ENCODE data around the gene SAE1.

The SAE1 gene

DNA sequence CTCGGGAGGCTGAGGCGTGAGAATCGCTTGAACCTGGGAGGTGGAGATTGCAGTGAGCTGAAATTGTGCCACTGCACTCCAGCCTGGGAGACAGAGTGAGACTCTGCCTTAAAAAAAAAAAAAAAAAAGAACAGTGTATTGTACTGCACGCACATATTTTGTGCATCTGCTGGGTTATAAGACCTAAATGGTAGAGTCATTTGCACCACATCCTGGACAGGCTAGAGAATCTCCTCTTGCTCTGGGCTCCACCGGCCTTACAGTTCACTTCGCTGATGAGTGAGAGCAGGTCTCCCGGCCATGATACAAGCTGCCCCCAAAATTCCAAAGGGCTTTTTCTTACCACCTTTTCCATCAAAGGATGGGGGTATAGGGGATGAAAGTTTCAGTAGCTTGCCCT is 7.2 kb upstream of the SAE1 start:
- DNase-seq (ENCODE audit: extremely low read depth, low read depth), result no peak
- no peak for TF ChIP-seq CTCF (IDR thresholded peaks at IDR 0.05; ENCODE audit: low read depth, low read length)

GRCh38 chr19:47124937-47125668 is 5.5 kb upstream of the SAE1 start:
- no peak for DNase-seq (ENCODE audit: extremely low read depth, low read depth)
- TF ChIP-seq CTCF (IDR thresholded peaks at IDR 0.05; ENCODE audit: low read depth, low read length), result peak; percentile 43

GRCh38 chr19:47125669-47125938 is 5.0 kb upstream of the SAE1 start:
- no peak for DNase-seq (ENCODE audit: extremely low read depth, low read depth)
- no peak for TF ChIP-seq CTCF (IDR thresholded peaks at IDR 0.05; ENCODE audit: low read depth, low read length)

GRCh38 chr19:47129579-47129978 is 1.1 kb upstream of the SAE1 start:
- TF ChIP-seq CTCF (IDR thresholded peaks at IDR 0.05; ENCODE audit: low read depth, low read length), result no peak
- DNase-seq (ENCODE audit: extremely low read depth, low read depth), result no peak

DNA sequence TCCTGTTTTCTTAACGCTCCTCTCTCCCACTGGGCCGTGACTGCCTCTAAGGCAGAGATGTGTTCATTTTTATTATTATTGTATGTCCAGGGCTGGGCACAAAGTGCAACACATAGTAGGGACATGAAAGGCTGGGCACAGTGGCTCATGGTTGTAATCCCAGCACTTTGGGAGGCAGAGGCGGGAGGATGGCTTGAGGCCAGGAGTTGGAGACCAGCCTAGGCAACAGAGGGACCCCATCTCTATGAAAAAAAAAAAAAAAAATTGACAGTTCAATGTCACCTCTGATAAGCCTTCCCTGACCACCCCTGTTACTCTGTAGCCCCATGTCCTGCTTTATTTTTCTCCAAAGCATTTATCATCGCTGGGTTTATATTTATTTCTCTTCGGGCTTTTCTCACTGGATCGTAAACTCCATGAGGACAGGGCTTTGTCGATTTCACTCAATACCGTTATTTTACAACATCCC is 481 bp upstream of the SAE1 start:
- no peak for TF ChIP-seq CTCF (IDR thresholded peaks at IDR 0.05; ENCODE audit: low read depth, low read length)
- no peak for DNase-seq (ENCODE audit: extremely low read depth, low read depth)

DNA sequence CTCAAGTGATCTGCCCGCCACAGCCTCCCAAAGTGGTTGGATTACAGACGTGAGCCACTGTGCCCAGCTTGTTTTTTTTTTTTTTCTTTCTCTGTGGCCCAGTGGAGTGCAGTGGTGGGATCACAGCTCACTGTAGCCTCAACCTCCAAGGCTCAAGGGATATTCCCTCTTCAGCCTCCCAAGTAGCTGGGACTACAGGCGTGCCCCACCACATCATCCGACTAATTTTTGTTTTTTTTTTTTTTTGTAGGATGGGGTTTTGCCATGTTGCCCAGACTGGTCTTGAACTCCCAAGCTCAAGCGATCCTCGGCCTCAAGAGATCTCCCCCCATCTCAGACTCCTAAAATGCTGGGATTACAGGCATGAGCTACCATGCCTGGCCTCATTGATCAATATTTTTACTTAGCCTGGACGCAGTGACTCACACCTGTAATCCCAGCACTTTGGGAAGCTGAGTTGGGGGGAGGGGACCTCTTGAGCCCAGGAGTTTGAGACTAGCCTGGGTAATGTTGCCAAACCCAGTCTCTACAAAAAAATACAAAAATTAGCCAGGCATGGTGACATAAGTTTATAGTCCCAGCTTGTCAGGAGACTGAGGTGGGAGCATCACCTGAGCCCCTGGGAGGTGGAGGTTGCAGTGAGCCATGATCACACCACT is 1.7 kb downstream of the SAE1 start:
- TF ChIP-seq CTCF (IDR thresholded peaks at IDR 0.05; ENCODE audit: low read depth, low read length), result no peak
- no peak for DNase-seq (ENCODE audit: extremely low read depth, low read depth)

DNA sequence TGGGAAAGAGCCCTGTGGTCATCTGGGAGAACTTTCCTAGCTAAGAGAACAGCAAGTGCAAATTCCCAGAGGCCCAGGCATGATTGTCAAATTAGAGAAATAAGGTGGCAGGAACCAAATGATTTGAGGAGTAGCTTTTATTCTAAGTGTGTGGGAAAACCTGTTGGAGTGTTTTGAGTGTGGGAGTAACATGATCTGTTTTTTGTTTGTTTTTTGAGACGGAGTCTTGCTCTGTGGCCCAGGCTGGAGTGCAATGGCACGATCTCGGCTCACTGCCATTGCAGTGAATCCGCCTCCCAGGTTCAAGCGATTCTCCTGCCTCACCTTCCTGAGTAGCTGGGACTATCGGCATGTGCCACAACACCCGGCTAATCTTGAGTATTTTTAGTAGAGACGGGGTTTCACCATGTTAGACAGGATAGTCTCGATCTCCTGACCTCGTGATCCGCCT is 2.4 kb downstream of the SAE1 start:
- DNase-seq (ENCODE audit: extremely low read depth, low read depth), result no peak
- no peak for TF ChIP-seq CTCF (IDR thresholded peaks at IDR 0.05; ENCODE audit: low read depth, low read length)
